ENCODE results near the gene CDC14B. TPM values are rescaled to one million over a fixed set of nuclear protein-coding genes. Genes with fewer than 3 reads are reported as not detected.
"Not testable (repeated sequence)": the region's sequence is repeated elsewhere in the genome, so short reads cannot be mapped to it uniquely, and the experiment has no call there.

CDC14B gene
- 15.1 TPM for total RNA-seq
- long read RNA-seq, full-length matches to known transcripts = 17 of 24 reads
- long read RNA-seq, partial matches to known transcripts = 1 of 24 reads
- long read RNA-seq, other reads (novel, unspliced or antisense) = 6 of 24 reads

DNA sequence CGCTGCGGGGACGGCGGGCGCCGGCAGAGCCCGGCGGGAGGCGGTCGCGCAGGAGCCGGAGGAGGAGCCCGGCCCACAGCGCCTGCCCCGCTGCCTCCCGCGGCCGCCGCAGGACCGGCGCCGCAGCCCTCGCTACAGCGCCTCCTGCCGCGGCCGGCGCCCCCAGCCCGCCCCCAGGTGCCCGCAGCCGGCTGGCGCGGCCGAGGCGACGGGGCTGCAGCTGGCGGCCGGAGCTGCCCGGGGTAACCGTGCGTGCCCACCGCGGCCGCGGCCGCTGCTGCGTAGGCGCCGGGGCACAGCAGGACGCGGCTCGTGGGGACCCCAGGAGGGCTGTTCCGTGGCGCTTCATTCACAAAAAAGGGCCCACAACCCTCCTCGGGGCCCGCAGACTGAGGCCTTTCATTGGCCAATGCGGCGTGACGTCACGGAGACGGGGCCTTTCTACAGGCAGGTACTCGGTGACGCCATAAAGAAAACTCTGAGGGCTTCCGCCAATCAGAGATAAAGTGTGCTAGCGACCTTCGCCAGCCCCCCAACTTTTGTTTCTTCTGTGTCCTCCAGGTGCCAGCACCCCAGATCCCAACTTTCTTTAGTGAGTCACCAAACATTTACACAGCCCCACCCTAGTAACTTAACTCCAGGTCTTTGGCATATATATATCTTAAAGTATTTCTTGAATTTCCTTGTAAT, at the start of gene CDC14B:
TSS of gene CDC14B (minus strand) at position 353 of the 690 bp plus-strand sequence. CDS start 465 bp downstream, outside the sequence.
- DNase-seq (peak; percentile 94), ATAC-seq (ENCODE audit: poor library complexity) (peak; percentile 79)
- intact Hi-C loops (cut with DNase I) = loop anchor here (10.0 kb wide), 1 partner anchor 55 kb away; no protein-coding TSS in a partner anchor

DNA sequence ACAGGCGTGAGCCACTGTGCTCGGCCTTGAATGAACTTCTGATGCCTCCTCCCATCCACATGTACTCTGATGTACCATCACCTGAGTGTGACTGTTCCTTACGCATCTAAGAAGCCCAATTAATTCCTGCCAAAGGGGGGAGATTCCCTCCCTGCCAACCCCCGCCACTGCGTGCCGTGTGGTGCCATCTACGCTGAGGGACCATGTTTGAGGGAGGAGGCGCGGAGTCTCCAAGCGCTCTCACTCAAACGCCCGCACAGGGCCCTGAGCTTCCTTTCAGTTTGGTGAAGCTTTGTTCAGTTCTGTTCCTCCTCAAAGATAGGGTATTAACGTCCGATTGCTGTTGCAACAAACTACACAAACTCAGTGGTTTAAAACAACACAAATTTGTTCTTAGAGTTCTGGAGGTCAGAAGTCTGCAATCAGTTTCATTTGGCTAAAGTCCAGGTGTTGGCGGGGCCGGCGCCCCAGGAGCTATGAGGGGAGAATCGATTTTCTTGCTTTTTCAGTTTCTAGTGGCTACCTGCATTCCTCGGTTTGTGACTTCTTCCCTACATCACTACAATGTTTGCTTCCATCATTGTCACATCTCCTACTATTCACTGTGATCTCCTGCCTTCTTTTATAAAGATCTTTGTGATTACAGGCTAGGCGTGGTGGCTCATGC, 49.4 kb upstream of the CDC14B start:
- intact Hi-C loops (cut with DNase I) = loop anchor here (10.0 kb wide), 1 partner anchor 434 kb away; no protein-coding TSS in a partner anchor
- ATAC-seq (ENCODE audit: poor library complexity) (no peak), DNase-seq (no peak)

DNA sequence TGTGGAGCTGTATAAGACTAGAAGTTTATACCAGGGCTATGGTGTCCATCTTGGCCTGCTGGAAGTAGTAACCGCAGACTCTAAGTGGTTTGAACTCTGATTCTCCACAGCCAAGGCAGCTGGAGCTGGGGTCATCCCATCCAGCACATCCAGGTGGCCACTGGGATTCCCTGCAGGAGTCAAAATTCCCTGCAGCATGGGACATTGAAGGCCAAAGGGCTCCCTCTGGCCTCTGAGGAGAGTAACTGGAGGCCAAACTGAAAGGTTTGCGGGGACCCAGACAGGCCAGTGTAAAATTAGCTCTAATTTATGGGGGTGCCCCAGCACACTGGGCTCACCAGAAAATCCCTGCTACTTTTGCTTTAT, 47.7 kb upstream of the CDC14B start:
- ATAC-seq (ENCODE audit: poor library complexity) = no peak
- intact Hi-C loops (cut with DNase I) = loop anchor here (2.0 to 10.0 kb wide), 2 partner anchors 339 to 433 kb away; no protein-coding TSS in a partner anchor
- no peak for DNase-seq

DNA sequence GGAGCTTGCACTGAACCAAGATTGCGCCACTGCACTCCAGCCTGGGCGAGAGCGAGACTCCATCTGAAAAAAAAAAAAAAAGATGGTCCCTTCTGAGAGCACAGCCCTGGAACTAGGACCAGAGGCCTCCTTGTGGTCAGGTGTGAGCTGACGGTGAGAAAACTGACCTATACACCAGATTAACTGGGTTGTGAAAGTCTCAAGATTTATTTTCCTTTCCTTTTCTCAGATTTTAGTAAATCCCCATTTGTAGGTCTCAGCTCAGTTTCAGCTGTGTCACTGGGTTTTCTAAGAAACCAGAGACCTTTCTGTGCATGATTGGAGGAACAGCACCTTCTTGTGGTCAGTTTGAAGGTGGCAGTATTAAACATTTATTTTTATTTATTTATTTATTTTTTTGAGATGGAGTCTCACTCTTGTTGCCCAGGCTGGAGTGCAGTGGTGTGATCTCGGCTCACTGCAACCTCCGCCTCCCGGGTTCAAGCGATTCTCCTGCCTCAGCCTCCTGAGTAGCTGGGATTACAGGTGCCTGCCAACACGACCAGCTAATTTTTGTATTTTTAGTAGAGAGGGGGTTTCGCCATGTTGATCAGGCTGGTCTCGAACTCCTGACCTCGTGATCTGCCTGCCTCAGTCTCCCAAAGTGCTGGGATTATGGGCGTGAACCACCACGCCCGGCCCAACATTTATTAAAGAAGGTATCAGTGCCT, 47.2 kb upstream of the CDC14B start:
- DNase-seq = not testable (repeated sequence)
- intact Hi-C loops (cut with DNase I) = loop anchor here (2.0 to 10.0 kb wide), 2 partner anchors 338 to 432 kb away; no protein-coding TSS in a partner anchor
- peak; percentile 84 for ATAC-seq (ENCODE audit: poor library complexity)

DNA sequence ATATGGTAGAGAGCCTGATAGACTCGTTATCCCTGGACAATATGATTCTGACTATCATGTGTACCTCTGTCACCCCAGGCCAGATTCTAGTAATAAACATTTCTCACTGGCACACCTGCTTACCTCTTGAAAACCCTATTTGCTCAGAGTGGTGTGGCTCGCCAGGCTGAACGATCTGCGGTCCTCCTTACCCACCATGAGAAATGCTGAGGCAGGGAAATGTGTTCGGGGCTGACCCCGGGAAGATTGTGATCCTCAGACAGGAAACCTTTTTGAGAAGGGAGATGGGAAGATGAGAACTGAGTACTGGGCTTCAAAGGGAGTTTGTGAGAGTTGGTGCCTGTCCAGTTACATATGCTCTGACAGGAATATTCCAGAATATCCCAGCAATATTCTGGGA, 46.1 kb upstream of the CDC14B start:
- no peak for DNase-seq
- ATAC-seq (ENCODE audit: poor library complexity) = no peak

DNA sequence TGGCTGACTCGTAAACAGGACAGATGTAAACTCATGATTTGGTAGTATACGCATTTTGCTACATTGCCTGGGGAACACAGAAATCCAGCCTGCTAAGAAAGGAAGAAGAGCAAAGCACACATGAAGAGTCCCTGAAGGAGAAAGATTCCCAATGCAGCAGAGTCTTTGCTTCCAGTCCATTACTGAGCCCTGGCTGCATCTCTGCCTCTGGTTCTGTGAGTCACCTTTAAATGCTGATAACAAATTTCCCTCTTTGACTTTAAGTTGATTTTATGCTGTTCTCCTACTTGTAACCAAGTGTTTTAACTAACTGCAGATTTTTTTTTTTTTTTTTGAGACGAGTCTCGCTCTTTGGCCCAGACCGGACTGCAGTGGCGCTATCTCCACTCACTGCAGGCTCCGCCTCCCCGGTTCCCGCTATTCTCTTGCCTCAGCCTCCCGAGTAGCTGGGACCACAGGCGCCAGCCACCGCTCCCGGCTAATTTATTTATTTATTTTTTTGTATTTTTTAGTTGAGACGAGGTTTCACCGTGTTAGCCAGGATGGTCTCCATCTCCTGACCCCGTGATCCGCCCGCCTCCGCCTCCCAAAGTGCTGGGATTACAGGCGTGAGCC, 44.0 kb upstream of the CDC14B start:
- no peak for ATAC-seq (ENCODE audit: poor library complexity)
- intact Hi-C loops (cut with DNase I) = loop anchor here (10.0 kb wide), 1 partner anchor 429 kb away; no protein-coding TSS in a partner anchor
- no peak for DNase-seq

More for the DNA sequence above, 46.1 kb upstream of the CDC14B start:
- intact Hi-C loops (cut with DNase I) = loop anchor here (2.0 to 10.0 kb wide), 2 partner anchors 337 to 431 kb away; no protein-coding TSS in a partner anchor

DNA sequence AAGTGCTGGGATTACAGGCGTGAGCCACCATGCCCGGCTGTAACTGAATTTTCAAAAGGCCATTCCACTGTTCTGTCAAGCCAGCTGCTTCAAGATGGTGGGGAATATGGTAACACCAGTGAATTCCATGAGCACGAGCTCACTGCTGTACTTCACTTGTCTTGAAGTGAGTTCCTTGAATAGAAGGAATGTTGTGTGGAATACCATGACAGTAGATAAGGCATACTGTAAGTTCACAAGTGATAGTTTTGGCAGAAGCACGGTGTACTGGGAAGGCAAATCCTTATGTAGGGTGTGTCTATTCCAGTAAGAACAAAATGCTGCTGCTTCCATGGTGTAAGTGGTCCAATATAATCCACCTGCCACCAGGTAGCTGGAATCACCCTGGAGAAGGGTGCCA, 42.1 kb upstream of the CDC14B start:
- intact Hi-C loops (cut with DNase I) = loop anchor here (10.0 kb wide), 1 partner anchor 427 kb away; no protein-coding TSS in a partner anchor
- no peak for DNase-seq

DNA sequence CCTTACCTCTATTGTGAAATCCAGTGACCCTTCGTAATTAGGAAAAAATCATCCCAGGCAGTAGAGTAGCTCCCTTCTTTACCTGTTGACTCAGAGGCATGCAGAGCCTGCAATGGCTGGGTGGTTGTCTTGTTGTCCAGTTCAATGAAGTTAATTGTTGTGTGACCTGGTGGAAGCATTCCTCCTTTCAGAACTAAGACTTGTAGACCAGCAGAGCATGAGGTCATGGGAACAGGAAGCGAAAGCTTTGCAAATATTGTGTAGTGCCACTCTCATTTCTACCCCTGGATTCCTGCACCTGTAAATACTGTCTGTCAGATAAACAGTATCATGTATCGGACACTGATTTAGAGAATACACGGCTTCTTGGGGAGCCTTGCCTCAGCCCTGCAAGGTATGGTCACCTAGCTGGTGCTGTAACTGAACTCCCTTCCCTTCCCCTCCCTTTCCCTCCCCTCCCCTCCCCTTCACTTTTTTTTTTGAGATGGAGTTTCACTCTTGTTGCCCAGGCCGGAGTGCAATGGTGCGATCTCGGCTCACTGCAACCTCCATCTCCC, 41.1 kb upstream of the CDC14B start:
- DNase-seq (no peak), ATAC-seq (ENCODE audit: poor library complexity) (no peak)
- intact Hi-C loops (cut with DNase I) = loop anchor here (10.0 kb wide), 1 partner anchor 426 kb away; no protein-coding TSS in a partner anchor

More for the DNA sequence above, 42.1 kb upstream of the CDC14B start:
- no peak for ATAC-seq (ENCODE audit: poor library complexity)

DNA sequence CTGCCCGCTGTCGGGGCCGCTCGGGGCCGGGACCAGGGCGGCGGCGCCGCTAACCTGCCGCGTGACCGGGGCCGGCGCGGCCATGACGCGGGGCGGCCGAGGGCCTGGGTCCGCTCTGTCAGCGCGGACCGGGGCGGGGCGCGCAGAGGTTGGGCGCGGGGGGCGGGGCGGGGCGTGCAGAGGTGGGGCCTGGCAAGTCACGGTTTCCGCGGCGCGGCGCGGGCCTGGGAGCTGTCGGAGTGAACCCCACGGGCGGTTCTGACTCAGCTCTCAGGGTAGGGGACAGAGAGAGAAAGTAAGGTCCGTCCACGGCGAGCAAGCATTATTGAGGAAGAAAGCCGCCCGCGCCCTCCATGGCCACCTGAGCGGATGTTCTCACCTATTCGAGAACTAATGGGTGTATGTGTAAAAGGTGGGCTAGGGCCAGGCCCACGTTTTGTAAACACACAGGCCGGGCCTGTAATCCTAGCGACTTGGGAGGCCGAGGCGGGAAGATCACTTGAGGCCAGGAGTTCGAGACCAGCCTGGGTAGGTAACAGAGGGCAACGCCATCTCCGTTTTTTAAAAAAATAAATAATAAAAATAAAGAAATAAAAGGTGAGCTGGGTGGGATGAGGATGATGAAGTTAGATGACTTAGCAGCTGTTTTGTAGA, 35.7 kb upstream of the CDC14B start, which contains the start of gene PRXL2C:
TSS of gene PRXL2C (minus strand) at position 120 of the 654 bp plus-strand sequence. CDS start at position 84, 36 bp downstream.
- peak; percentile 79 for ATAC-seq (ENCODE audit: poor library complexity)
- DNase-seq = peak; percentile 93
- intact Hi-C loops (cut with DNase I) = loop anchor here (10.0 kb wide), 1 partner anchor 201 kb away; the partner anchor contains the start of gene HABP4

DNA sequence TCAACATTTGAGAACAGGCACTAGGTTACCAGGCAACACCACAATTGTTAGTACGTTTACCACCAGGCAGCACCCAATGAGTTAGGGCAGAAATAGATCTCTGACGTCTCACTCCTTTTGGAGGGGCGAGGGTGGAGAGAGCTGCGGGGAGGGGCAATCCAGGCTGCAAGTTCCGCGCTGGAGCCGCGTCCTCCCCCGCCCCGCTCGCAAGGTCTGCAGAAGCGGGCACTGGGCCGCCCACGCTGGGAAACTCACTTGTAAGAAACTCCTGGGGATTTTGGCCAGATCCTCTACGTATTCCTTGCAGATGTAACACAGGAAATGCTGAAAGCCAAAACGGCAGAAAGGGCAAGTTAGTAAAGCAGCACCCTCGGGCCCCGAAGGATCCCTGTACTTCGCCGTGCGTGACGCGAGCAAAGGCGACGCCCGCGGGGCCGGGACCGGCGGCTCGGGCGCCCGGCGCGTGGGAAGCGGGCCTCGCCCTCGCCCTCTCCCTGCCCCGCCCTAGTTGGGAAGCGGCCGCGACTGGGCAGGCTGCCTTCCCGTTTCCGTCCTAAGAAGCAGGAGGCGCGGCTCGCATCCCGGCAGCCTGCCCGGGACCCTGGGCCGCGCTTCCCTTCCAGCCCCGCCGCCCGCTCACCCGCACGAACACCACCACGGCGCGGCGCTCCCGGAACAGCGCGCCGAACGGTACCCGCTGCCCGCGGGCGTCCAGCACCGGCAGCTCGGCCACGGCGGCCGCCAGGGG, 35.0 kb upstream of the CDC14B start:
- intact Hi-C loops (cut with DNase I) = loop anchor here (10.0 kb wide), 1 partner anchor 200 kb away; the partner anchor contains the start of gene HABP4
- ATAC-seq (ENCODE audit: poor library complexity) = peak; percentile 92
- DNase-seq = peak; percentile 93

DNA sequence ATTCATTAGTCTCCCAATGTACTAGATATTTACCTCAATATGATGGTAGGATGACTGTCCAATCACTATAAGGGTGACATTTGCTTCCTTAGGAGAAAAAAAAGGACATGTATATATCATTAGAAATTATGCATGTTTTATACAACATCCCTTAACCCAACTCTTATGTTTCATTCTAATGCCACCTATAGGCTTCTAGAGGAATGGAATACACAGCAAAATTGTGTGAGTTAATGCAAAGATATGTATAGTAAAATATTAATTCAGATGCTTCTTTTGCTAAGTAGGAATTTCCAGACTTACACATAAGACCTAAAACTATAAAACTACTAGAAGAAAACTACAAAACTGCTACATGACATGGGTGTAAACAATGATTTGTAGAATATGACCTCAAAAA, 32.0 kb upstream of the CDC14B start:
- ATAC-seq (ENCODE audit: poor library complexity) (no peak), DNase-seq (no peak)
- intact Hi-C loops (cut with DNase I) = loop anchor here (10.0 kb wide), 1 partner anchor 197 kb away; the partner anchor contains the start of gene HABP4

DNA sequence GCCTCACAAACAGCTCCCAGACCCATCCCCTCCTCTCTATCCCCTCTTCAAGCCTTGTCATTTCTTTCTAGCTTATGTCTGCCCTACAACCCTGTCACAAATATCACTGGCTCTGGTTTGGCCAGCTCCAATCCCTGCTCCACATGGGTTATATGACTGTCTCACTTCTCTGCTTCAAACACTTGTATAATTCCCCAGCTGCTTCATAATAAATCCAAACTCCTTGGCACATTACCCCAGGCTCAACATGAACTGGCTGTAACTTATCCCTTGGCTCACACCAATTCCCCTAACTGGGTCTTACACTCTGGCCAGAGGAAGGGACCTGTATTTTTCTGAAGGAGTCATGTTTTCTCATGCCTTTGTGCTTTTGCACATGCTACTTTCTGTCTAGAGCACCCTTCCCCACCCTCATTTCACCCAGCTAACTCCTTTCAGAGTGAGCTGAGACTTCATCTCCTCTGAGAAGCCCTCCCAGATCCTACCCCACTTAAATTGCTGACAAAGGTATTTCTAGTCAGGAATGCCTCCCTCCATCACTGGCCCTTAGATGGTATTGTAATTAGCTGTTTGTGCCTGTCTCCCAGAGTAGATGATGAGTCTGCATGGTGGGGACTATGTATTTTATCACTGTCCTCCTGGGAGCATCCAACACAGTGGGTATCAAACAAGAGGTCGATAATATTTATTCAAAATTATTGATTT, 30.1 kb upstream of the CDC14B start:
- intact Hi-C loops (cut with DNase I) = loop anchor here (10.0 kb wide), 1 partner anchor 195 kb away; the partner anchor contains the start of gene HABP4
- ATAC-seq (ENCODE audit: poor library complexity) = no peak
- DNase-seq = no peak

DNA sequence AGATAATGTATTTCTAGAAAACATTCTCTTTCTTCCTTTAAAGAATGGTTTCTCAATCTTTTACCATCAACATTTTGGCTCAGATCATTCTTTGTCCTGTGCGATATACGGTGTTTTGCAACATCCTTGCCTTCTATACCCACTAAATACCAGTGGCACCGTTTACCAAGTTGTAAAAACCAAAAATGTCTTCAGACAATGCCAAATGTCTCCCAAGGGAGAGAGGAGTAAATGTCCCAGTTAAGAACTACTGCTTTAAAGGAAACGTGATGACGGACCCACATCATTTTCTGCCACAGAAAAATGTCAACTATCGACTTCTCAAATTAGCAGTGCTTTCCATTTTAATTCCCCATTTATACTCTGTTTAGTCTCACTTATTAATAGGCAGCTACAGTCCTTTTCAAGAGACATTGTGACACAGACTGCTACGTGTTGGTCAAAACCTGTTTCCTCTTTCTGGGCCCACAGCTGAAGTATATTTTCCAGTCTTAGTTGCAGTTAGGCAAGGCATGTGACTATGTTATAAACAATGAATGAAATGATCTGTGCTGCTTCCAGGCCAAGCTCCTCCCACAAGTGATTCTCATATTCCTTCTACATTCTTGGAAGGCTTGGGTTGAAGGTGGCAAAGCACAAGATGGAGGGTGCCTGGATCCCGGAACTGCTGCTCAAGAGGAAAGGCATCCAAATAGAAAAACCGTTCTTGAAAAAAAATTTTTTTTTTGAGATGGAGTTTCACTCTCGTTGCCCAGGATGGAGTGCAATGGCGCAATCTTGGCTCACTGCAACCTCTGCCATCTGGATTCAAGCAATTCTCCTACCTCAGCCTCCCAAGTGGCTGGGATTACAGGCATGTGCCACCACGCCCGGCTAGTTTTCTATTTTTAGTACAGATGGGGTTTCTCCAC, 26.7 kb upstream of the CDC14B start:
- ATAC-seq (ENCODE audit: poor library complexity) = peak; percentile 36
- peak; percentile 39 for DNase-seq
- intact Hi-C loops (cut with DNase I) = no loop called here

DNA sequence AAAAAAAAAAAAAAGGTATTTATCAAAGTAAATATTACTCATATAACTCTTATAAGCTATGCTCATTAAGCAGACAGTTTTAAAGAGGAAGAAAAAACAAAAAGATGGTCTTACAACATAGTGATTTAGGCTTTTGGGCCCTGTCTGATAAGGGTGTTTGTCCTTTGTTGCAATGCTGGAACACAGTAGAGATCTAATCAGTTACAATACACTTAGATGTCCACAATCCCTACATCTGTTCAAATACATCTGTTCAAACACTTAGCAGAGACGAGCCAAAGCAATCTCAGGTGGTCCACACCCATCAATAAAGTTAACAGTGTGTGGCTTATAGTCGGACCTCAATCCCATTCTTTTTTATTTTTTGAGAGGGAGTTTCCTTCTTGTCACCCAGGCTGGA, 24.5 kb upstream of the CDC14B start:
- ATAC-seq (ENCODE audit: poor library complexity) (no peak), DNase-seq (no peak)
- intact Hi-C loops (cut with DNase I) = no loop called here

DNA sequence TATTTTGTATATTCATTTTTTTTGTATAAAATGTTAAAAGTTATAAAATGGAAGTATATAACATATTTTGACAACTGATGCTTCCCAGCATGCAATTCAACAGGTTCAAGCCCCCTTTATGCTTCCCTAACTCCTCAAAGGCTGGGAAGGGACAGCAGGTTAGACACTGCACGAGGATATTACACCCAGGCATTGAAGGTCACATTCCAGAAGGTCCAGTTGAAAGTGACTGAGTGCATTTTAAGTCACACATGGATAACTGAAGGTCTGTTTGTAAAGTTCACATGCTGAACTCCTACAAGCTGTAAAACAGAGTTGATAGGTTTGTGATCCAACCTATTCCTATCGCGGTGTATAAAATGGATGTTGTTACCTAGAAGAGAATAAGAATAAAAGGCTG, 21.9 kb upstream of the CDC14B start:
- intact Hi-C loops (cut with DNase I) = no loop called here
- peak; percentile 75 for ATAC-seq (ENCODE audit: poor library complexity)

More for the DNA sequence above, 21.9 kb upstream of the CDC14B start:
- DNase-seq = no peak

All from Right ventricle myocardium superior (tissue), 1 donor.